Ovary (tissue), 9 donors: ENCODE results near the gene POF1B. TPM values are rescaled to one million over a fixed set of nuclear protein-coding genes. Genes with fewer than 3 reads are reported as not detected.
A peak's percentile ranks its signal among the peaks of the same experiment; 100 is the strongest.
"Not testable (repeated sequence)": the region's sequence is repeated elsewhere in the genome, so short reads cannot be mapped to it uniquely, and the experiment has no call there.

Experiments
- DNase-seq, 5 donors: peaks; one replicate each; pipeline ENCODE4 v3.0.0-alpha.2; 2019 to 2020
- H3K27ac ChIP-seq, 2 donors: fragments of 200-600 bp; one replicate each; pipeline versions ENCODE4 v1.5.1 to v1.8.0; 2019 to 2022
- H3K27me3 ChIP-seq: fragments of 200-600 bp; one replicate; pipeline ENCODE4 v1.8.0; 2022
- H3K36me3 ChIP-seq: fragments of 200-600 bp; sonication (generic); one replicate; pipeline ENCODE4 v1.5.1; 2019
- H3K4me1 ChIP-seq: one replicate; pipeline ENCODE4 v1.8.1; 2013; ENCODE audit warnings: mild to moderate bottlenecking, moderate library complexity; ENCODE audit not compliant: insufficient read depth
- H3K4me3 ChIP-seq: fragments of 200-600 bp; sonication (generic); one replicate; pipeline ENCODE4 v1.5.1; 2017
- H3K9me3 ChIP-seq, 2 donors: fragments of 200-600 bp in 1 of 2; sonication (generic) in 1 of 2; one replicate each; pipeline versions ENCODE4 v1.5.1 to v1.8.1; 2013 to 2019; ENCODE audit warnings: mild to moderate bottlenecking in 1 of 2, moderate library complexity in 1 of 2
- CTCF ChIP-seq, 3 donors: fragments of 450-650 bp in 2 of 3; fragments of 200-600 bp in 1 of 3; IDR thresholded peaks; one replicate each; pipeline versions ENCODE4 v1.5.1 to v1.8.0; 2016 to 2022; ENCODE audit warnings: antibody characterized with exemption in 3 of 3, mild to moderate bottlenecking in 1 of 3
- EP300 ChIP-seq: sonication (generic); formaldehyde crosslinking; IDR thresholded peaks from one replicate; pipeline ENCODE4 v1.6.1; 2017; ENCODE audit warnings: antibody characterized with exemption
- POLR2A ChIP-seq: fragments of 450-650 bp; IDR thresholded peaks from one replicate; pipeline ENCODE4 v1.6.1; 2017; ENCODE audit warnings: antibody characterized with exemption, mild to moderate bottlenecking, moderate library complexity
- WGBS, 3 donors: extraction: QIAGEN DNeasy Blood & Tissue Kit in 1 of 3; methylation state at CpG; one replicate each; pipeline versions ENCODE4 v1.1.5 to v1.1.7; 2013 to 2017; 5-methylcytosine and 5-hydroxymethylcytosine counted together
- intact Hi-C, 4 donors: fragments of 100-400 bp; cut with DNase I; formaldehyde crosslinking; loops; one replicate each; pipeline versions ENCODE4 v1.11.0 to v1.15.1; 2022 to 2023
- polyA plus RNA-seq, 2 donors: library from polyadenylated mRNA; stranded (reverse); fragments of 200-250 nt in 1 of 2; fragments of 350-450 nt in 1 of 2; fragmentation: Illumina TruSeq in 1 of 2; extraction: RNeasy Lipid Tissue Mini Kit (QIAGEN cat#74804) in 1 of 2; gene quantifications; one replicate each; pipeline ENCODE4 v1.2.3, GENCODE V29; 2013 to 2014
- total RNA-seq, 7 donors: library from RNA; depleted of rRNA in 2 of 7; stranded (reverse); fragments of >200 nt in 2 of 7; fragmentation: NEBNext Ultra II Directional in 3 of 7; extraction: Animal tissue kit (Norgen Biotek cat#: 25700) in 3 of 7; gene quantifications; one replicate each; pipeline versions ENCODE4 v1.1.0 to v1.2.4, GENCODE V29; 2016 to 2023
- donor health status: DM: no; HTN: no; CAD: no; lungs with moderate emphysema.
- donor health status: DM: no; HTN: no; CAD: no.
- donor health status: Bipolar disorder and iron deficiency.
- donor health status: DM: yes; HTN: yes; CAD: no.
- donor health status: DM: no; HTN: no; CAD: no.
- donor health status: DM: yes; HTN: yes; CAD: no.

Gene POF1B
- total and polyA plus RNA-seq, 9 donors, result 0.07 to 2.9 (median 0.54) TPM

- no peaks in the 10 kb centered on the region for H3K4me1 ChIP-seq
- TF ChIP-seq EP300, result no peak
- no peak for TF ChIP-seq POLR2A
- TF ChIP-seq CTCF (IDR thresholded peaks at IDR 0.05), result no peak
- DNase-seq, result no peak
- H3K36me3 ChIP-seq, result no peaks in the 10 kb centered on the region
- no peak overlapping the region for H3K27ac ChIP-seq
- H3K27me3 ChIP-seq, result no peaks in the 10 kb centered on the region
- WGBS, 3 donors, result 51 to 55% (median 54%) methylated on average over 1 of the region's 1 CpG
- no peak overlapping the region for H3K4me3 ChIP-seq
- no peaks in the 10 kb centered on the region for H3K9me3 ChIP-seq
- intact Hi-C loops, result no loop called here
Observed at GRCh38 chrX:85359051-85359450, 20.4 kb downstream of the POF1B start.

- Histone ChIP-seq H3K27me3 (no peaks in the 10 kb centered on the region), H3K27ac (no peak overlapping the region), H3K36me3 (no peaks in the 10 kb centered on the region), H3K4me1 (no peaks in the 10 kb centered on the region), H3K9me3 (no peaks in the 10 kb centered on the region), H3K4me3 (no peak overlapping the region)
- WGBS, 3 donors, result 39 to 51% (median 50%) methylated on average over 2 of the region's 2 CpGs
- intact Hi-C loops, result no loop called here
- TF ChIP-seq POLR2A, result no peak
- TF ChIP-seq EP300, result no peak
- TF ChIP-seq CTCF (IDR thresholded peaks at IDR 0.05), result no peak
- no peak for DNase-seq
Observed at GRCh38 chrX:85345523-85345922, 33.9 kb downstream of the POF1B start.

- DNase-seq, result peak in 1 of 5 donors; percentile 9
- intact Hi-C loops, result no loop called here
- no peak for TF ChIP-seq EP300
- no peak for TF ChIP-seq CTCF (IDR thresholded peaks at IDR 0.05)
- no peak for TF ChIP-seq POLR2A
- Histone ChIP-seq H3K27ac (no peak overlapping the region), H3K36me3 (no peaks in the 10 kb centered on the region), H3K4me1 (no peaks in the 10 kb centered on the region), H3K9me3 (no peaks in the 10 kb centered on the region), H3K27me3 (no peaks in the 10 kb centered on the region), H3K4me3 (no peak overlapping the region)
- 71 to 74% (median 73%) methylated on average over 2 of the region's 2 CpGs for WGBS, 3 donors
Observed at GRCh38 chrX:85327060-85327333, 52.5 kb downstream of the POF1B start.

- TF ChIP-seq EP300 (no peak), CTCF (IDR thresholded peaks at IDR 0.05) (no peak), POLR2A (no peak)
- Histone ChIP-seq H3K36me3 (no peaks in the 10 kb centered on the region), H3K4me3 (no peak overlapping the region), H3K27me3 (no peaks in the 10 kb centered on the region), H3K9me3 (no peaks in the 10 kb centered on the region), H3K27ac (no peak overlapping the region), H3K4me1 (no peaks in the 10 kb centered on the region)
- DNase-seq, result peak in 2 of 5 donors; percentile 2 to 27
- intact Hi-C loops, result no loop called here
- WGBS, 3 donors, result 82 to 85% (median 84%) methylated on average over 29 of the region's 29 CpGs
Observed at GRCh38 chrX:85326234-85327059, 53.0 kb downstream of the POF1B start.

GRCh38 chrX:85311348-85311747 is 68.1 kb downstream of the POF1B start:
- H3K9me3 ChIP-seq, H3K27ac ChIP-seq, H3K4me3 ChIP-seq, H3K27me3 ChIP-seq, H3K36me3 ChIP-seq, DNase-seq, H3K4me1 ChIP-seq, intact Hi-C loops: not testable (repeated sequence)
- WGBS, 3 donors, result 81 to 93% (median 82%) methylated on average over 2 of the region's 2 CpGs
